ENCODE measurements around the gene PCDHGA5.
A peak's percentile ranks its signal among the peaks of the same experiment; 100 is the strongest.
"Not testable (repeated sequence)": the region's sequence is repeated elsewhere in the genome, so short reads cannot be mapped to it uniquely, and the experiment has no call there.

Gene PCDHGA5

DNA sequence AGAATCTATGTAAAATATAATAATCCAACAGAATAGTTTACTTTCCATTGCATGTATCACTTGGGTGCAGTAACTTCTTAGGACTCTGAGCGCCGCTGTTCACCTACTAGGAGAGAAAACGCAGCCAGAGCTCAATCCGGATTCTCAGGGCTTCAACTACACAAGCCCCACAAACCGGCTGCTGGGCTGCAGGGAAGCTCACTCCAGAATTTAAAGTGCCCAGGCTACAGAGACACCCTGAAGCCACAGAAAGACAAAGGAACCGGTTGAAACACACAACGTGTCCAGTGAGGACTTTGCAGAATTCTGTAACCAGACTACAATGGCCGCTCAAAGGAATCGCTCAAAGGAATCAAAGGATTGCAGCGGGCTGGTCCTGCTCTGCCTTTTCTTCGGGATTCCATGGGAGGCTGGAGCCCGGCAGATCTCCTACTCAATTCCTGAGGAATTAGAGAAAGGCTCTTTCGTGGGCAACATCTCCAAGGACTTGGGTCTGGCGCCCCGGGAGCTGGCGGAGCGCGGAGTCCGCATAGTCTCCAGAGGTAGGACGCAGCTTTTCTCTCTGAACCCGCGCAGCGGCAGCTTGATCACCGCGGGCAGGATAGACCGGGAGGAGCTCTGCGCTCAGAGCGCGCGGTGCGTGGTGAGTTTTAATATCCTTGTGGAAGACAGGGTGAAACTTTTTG, 49.0 kb downstream of the PCDHGA5 start, which contains the start of gene PCDHGA10:
Gene PCDHGA10, plus strand, starts transcription at position 134 of the 686 bp plus-strand sequence. Its CDS starts 189 bp downstream, at position 323.
- DNase-seq (ENCODE audit: low read depth in 4 of 4, low spot score in 1 of 4): peak in 1 of 4 experiments; percentile 39

DNA sequence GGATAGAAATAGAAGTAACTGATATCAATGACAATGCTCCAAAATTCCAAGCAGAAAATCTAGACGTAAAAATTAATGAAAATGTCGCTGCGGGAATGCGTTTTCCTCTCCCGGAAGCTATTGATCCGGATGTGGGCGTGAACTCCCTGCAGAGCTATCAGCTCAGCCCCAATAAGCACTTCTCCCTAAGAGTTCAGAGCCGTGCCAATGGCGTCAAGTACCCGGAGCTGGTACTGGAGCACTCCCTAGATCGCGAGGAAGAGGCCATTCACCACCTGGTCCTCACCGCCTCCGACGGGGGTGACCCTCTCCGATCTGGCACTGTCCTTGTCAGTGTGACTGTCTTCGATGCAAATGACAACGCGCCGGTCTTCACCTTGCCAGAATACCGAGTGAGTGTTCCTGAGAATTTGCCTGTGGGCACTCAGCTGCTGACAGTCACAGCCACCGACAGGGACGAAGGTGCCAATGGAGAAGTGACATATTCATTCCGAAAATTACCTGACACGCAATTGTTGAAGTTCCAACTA, 49.6 kb downstream of the PCDHGA5 start:
- DNase-seq (ENCODE audit: low read depth in 4 of 4, low spot score in 1 of 4): no peak

DNA sequence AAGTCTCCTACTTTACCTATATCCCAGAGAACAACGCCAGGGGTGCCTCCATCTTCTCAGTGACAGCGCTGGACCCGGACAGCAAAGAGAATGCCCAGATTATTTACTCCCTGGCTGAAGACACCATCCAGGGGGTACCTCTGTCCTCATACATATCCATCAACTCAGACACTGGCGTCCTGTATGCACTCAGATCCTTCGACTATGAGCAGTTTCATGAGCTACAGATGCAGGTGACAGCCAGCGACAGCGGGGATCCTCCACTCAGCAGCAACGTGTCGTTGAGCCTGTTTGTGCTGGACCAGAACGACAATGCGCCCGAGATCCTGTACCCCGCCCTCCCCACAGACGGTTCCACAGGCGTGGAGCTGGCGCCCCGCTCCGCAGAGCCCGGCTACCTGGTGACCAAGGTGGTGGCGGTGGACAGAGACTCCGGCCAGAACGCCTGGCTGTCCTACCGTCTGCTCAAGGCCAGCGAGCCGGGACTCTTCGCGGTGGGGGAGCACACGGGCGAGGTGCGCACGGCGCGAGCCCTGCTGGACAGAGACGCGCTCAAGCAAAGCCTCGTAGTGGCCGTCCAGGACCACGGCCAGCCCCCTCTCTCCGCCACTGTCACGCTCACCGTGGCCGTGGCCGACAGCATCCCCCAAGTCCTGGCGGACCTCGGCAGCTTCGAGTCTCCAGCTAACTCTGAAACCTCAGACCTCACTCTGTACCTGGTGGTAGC, 50.7 kb downstream of the PCDHGA5 start:
- not testable (repeated sequence) for DNase-seq (ENCODE audit: low read depth in 4 of 4, low spot score in 1 of 4)

DNA sequence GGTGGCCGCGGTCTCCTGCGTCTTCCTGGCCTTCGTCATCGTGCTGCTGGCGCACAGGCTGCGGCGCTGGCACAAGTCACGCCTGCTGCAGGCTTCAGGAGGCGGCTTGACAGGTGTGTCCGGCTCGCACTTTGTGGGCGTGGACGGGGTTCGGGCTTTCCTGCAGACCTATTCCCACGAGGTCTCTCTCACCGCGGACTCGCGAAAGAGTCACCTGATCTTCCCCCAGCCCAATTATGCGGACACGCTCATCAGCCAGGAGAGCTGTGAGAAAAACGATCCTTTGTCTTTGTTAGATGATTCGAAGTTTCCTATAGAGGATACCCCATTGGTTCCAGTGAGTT, 51.3 kb downstream of the PCDHGA5 start:
- DNase-seq (ENCODE audit: low read depth in 4 of 4, low spot score in 1 of 4): not testable (repeated sequence)

All from stimulated activated CD4-positive, alpha-beta T cell treated with anti-CD3 and anti-CD28 coated beads, Interleukin-1b, Interleukin-23, amount 100 ng/mL, for 24 hours (primary cell).